ENCODE results near the gene ERO1B. TPM values are rescaled to one million over a fixed set of nuclear protein-coding genes. Genes with fewer than 3 reads are reported as not detected.
A peak's percentile ranks its signal among the peaks of the same experiment; 100 is the strongest.

Gene ERO1B
- total RNA-seq, 2 donors from 2014 or later, result 4.9 to 5.6 TPM

DNA sequence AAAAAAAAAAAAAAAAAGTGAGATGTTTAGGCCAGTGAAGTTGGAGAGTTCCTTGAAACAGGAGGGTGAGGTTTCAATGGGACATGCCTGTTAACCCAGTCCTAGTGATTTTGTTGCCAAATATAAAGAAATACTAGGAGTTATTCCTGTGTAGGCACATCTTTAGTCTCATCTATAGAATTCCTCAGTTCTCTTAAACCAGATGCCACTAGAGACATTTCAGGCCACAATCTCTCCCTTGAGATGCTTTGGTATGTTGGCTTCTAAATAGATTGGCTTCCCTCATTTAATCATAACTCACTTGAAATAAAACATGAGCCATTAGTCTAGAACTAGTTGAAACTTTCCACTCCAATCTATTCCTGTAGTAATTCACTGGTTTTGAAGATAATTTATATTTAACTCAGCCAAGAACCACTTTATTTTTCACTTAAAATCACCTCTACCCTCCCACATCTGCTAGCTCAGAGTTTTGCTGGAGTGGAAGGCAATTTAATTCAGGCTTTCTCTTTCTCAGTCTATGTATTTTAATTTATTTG lies 109.6 kb downstream of the ERO1B start:
- Histone ChIP-seq H3K4me1 (ENCODE audit: control insufficient read depth, insufficient read depth, low read length) (peaks cover 14% of the 10 kb centered on the region), H3K36me3 (ENCODE audit: control insufficient read depth, insufficient read depth, low read length) (no peaks in the 10 kb centered on the region), H3K4me3 (ENCODE audit: low read length) (no peak overlapping the region), H3K27ac (ENCODE audit: low read depth, low read length) (no peak overlapping the region), H3K27me3 (ENCODE audit: control insufficient read depth, insufficient read depth, low read length, poor library complexity, severe bottlenecking) (no peaks in the 10 kb centered on the region), H3K9ac (ENCODE audit: extremely low read depth, low read length, poor library complexity, severe bottlenecking) (no peak overlapping the region), H3K9me3 (ENCODE audit: control insufficient read depth, low read length) (no peaks in the 10 kb centered on the region)
- peaks cover 2% of the 10 kb centered on the region for H3K27me3 Mint-ChIP-seq (ENCODE audit: insufficient read depth)
- no peaks in the 10 kb centered on the region for H3K36me3 Mint-ChIP-seq (ENCODE audit: low read depth)
- H3K4me3 Mint-ChIP-seq, result no peak overlapping the region
- peaks cover 26% of the 10 kb centered on the region for H3K4me1 Mint-ChIP-seq
- H3K27ac Mint-ChIP-seq, result no peak overlapping the region
- no peaks in the 10 kb centered on the region for H3K9me3 Mint-ChIP-seq
- DNase-seq, result no peak
- TF ChIP-seq, protein P1, sequence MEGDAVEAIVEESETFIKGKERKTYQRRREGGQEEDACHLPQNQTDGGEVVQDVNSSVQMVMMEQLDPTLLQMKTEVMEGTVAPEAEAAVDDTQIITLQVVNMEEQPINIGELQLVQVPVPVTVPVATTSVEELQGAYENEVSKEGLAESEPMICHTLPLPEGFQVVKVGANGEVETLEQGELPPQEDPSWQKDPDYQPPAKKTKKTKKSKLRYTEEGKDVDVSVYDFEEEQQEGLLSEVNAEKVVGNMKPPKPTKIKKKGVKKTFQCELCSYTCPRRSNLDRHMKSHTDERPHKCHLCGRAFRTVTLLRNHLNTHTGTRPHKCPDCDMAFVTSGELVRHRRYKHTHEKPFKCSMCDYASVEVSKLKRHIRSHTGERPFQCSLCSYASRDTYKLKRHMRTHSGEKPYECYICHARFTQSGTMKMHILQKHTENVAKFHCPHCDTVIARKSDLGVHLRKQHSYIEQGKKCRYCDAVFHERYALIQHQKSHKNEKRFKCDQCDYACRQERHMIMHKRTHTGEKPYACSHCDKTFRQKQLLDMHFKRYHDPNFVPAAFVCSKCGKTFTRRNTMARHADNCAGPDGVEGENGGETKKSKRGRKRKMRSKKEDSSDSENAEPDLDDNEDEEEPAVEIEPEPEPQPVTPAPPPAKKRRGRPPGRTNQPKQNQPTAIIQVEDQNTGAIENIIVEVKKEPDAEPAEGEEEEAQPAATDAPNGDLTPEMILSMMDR (conservative IDR thresholded peaks at IDR 0.05), result no peak

DNA sequence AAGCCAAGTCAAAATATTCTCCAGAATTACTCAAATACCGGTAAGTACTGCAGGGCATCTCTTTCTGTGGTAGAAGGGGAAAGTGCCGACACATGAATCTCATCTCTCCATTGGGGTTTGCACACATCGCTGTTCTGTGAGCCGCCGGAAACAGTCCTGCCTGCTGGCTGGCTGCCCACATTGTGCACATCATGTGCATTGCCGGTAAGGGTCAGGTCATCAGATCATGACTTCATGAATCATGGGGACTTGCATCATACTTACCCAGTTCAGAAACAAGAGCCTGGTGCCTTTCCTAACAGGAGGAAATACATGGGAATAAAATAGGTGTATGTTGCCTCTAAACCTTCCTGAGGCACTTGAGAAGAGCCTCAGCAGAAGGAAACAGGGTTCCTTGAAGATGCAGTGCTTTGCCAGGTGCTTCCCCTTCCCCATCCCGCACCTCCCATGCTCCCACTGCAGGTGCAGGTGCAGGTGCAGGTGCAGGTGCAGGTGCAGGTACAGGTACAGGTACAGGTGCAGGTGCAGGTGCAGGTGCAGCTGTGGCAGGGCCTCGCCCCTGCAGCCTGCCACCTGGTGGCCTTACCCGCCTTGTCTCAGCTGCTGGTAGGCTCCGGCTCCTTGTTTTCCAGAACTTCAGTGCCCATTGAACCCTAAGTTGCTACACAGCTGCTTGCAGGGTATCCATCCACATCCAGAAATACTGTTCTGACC lies 112.9 kb downstream of the ERO1B start:
- Mint-ChIP-seq H3K27ac (no peak overlapping the region), H3K9me3 (peaks cover 3% of the 10 kb centered on the region), H3K27me3 (ENCODE audit: insufficient read depth) (peaks cover 3% of the 10 kb centered on the region), H3K36me3 (ENCODE audit: low read depth) (peaks cover 2% of the 10 kb centered on the region), H3K4me3 (no peak overlapping the region), H3K4me1 (peaks cover 9% of the 10 kb centered on the region)
- Histone ChIP-seq H3K9me3 (ENCODE audit: control insufficient read depth, low read length) (no peaks in the 10 kb centered on the region), H3K36me3 (ENCODE audit: control insufficient read depth, insufficient read depth, low read length) (no peaks in the 10 kb centered on the region), H3K4me1 (ENCODE audit: control insufficient read depth, insufficient read depth, low read length) (peaks cover 7% of the 10 kb centered on the region), H3K27me3 (ENCODE audit: control insufficient read depth, insufficient read depth, low read length, poor library complexity, severe bottlenecking) (no peaks in the 10 kb centered on the region), H3K27ac (ENCODE audit: low read depth, low read length) (no peak overlapping the region), H3K4me3 (ENCODE audit: low read length) (no peak overlapping the region), H3K9ac (ENCODE audit: extremely low read depth, low read length, poor library complexity, severe bottlenecking) (no peak overlapping the region)
- TF ChIP-seq, protein P1 (conservative IDR thresholded peaks at IDR 0.05), result peak; percentile 67
- 95 to 98% methylated on average over 5 to 10 of the region's 10 CpGs for WGBS, 2 experiments (ENCODE audit: insufficient coverage in 1 of 2, insufficient read length in 1 of 2)
- DNase-seq, result peak; percentile 71

DNA sequence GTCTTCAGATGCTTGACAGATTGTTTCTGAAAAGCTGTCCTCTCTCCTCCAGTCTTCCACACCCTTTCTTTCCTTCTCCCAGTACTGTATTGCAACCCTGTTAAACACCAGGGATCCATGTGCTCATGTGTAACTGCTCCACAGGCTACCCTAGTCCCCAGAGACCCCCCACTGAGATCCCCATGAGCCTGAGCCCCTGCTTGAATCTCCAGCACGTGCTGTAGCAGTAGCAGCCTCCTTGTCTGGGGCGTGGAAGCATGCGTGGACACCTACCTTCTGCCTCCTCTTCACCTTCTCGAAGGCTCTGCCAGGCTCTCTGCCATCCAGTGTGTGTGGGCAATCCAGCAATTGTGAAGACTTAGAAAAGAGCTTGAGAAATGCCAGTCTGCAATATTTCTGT lies 114.2 kb downstream of the ERO1B start:
- H3K27ac Mint-ChIP-seq, result no peak overlapping the region
- 84 to 100% methylated on average over 1 to 4 of the region's 4 CpGs for WGBS, 2 experiments (ENCODE audit: insufficient coverage in 1 of 2, insufficient read length in 1 of 2)
- H3K9me3 Mint-ChIP-seq, result peaks cover 16% of the 10 kb centered on the region
- no peak overlapping the region for H3K27ac ChIP-seq (ENCODE audit: low read depth, low read length)
- H3K4me1 ChIP-seq (ENCODE audit: control insufficient read depth, insufficient read depth, low read length), result no peaks in the 10 kb centered on the region
- H3K36me3 Mint-ChIP-seq (ENCODE audit: low read depth), result peaks cover 6% of the 10 kb centered on the region
- H3K27me3 ChIP-seq (ENCODE audit: control insufficient read depth, insufficient read depth, low read length, poor library complexity, severe bottlenecking), result no peaks in the 10 kb centered on the region
- H3K36me3 ChIP-seq (ENCODE audit: control insufficient read depth, insufficient read depth, low read length), result no peaks in the 10 kb centered on the region
- H3K9me3 ChIP-seq (ENCODE audit: control insufficient read depth, low read length), result no peaks in the 10 kb centered on the region
- no peaks in the 10 kb centered on the region for H3K4me1 Mint-ChIP-seq
- H3K27me3 Mint-ChIP-seq (ENCODE audit: insufficient read depth), result peaks cover 5% of the 10 kb centered on the region
- TF ChIP-seq, protein P1 (conservative IDR thresholded peaks at IDR 0.05), result no peak
- no peak for DNase-seq
- H3K4me3 Mint-ChIP-seq, result no peak overlapping the region
- no peak overlapping the region for H3K4me3 ChIP-seq (ENCODE audit: low read length)
- no peak overlapping the region for H3K9ac ChIP-seq (ENCODE audit: extremely low read depth, low read length, poor library complexity, severe bottlenecking)
